Raji (cell line): ENCODE results near the gene SOBP.

Source experiments
- POLR2A ChIP-seq: IDR thresholded peaks from 2 replicates; pipeline ENCODE4 v1.6.1; 2011; ENCODE audit warnings: low read depth, low read length, control low read depth; ENCODE audit not compliant: insufficient read depth

SOBP gene

GRCh38 chr6:107642095-107642860 is 152.4 kb downstream of the SOBP start:
- TF ChIP-seq POLR2A, result no peak

GRCh38 chr6:107642861-107643328 is 153.0 kb downstream of the SOBP start:
- no peak for TF ChIP-seq POLR2A

- TF ChIP-seq POLR2A, result no peak
Measured at GRCh38 chr6:107644513-107644912, 154.6 kb downstream of the SOBP start.

- TF ChIP-seq POLR2A, result no peak
Measured at GRCh38 chr6:107645740-107646139, 155.8 kb downstream of the SOBP start.

GRCh38 chr6:107646176-107646575 is 156.3 kb downstream of the SOBP start:
- TF ChIP-seq POLR2A, result no peak

- no peak for TF ChIP-seq POLR2A
Measured at GRCh38 chr6:107646776-107647438, 157.0 kb downstream of the SOBP start.

GRCh38 chr6:107647439-107647948 is 157.6 kb downstream of the SOBP start:
- no peak for TF ChIP-seq POLR2A

GRCh38 chr6:107648983-107649382 is 159.1 kb downstream of the SOBP start:
- TF ChIP-seq POLR2A, result no peak

GRCh38 chr6:107652526-107653182 is 162.7 kb downstream of the SOBP start:
- no peak for TF ChIP-seq POLR2A

- TF ChIP-seq POLR2A, result no peak
Measured at GRCh38 chr6:107653183-107653580, 163.3 kb downstream of the SOBP start.

GRCh38 chr6:107653861-107654394 is 164.0 kb downstream of the SOBP start:
- no peak for TF ChIP-seq POLR2A

- TF ChIP-seq POLR2A, result no peak
Measured at GRCh38 chr6:107654764-107655163, 164.8 kb downstream of the SOBP start.

GRCh38 chr6:107655245-107655644 is 165.3 kb downstream of the SOBP start:
- no peak for TF ChIP-seq POLR2A

GRCh38 chr6:107655864-107656263 is 165.9 kb downstream of the SOBP start:
- TF ChIP-seq POLR2A, result no peak

GRCh38 chr6:107656401-107656800 is 166.5 kb downstream of the SOBP start:
- TF ChIP-seq POLR2A, result no peak
